IMR-90 (cell line): Measurements from ENCODE around the gene BEAN1. TPM values are rescaled to one million over a fixed set of nuclear protein-coding genes. Genes with fewer than 3 reads are reported as not detected.

Source experiments
- ATAC-seq: fragments of 200-7000 bp; cut with Tn5 transposase; 2 replicates; pipeline ENCODE4 v1.9.1; 2020; ENCODE audit warnings: low read depth, mild to moderate bottlenecking, moderate library complexity
- BruUV-seq: library from RNA; stranded (reverse); fragments of 400-500 nt; replicated peaks from 2 replicates; lab custom pipeline; 2021; lab: Mats Ljungman, UMichigan
- CTCF ChIA-PET: fragments of 300-600 bp; formaldehyde crosslinking; extraction: SDS; loops from one replicate; lab custom pipeline; 2021; ENCODE audit warnings: antibody characterized with exemption; lab: Yijun Ruan, JAX
- POLR2A ChIA-PET: fragments of 300-600 bp; sonication (Branson Sonifier 250); formaldehyde crosslinking; loops from one replicate; lab custom pipeline; 2022; ENCODE audit warnings: antibody characterized with exemption; ENCODE audit not compliant: unreplicated experiment; lab: Charles Lee
- DNase-seq: peaks from one replicate; pipeline ENCODE4 v3.0.0; 2013
- H2AFZ ChIP-seq: replicated peaks from 2 replicates; pipeline ENCODE3; 2013; ENCODE audit warnings: low read length, mild to moderate bottlenecking; ENCODE audit not compliant: poor library complexity
- H2AK5ac ChIP-seq: 2 replicates; pipeline ENCODE4 v1.6.1; 2013; ENCODE audit warnings: low read depth, low read length, inconsistent platforms
- H2AK9ac ChIP-seq: replicated peaks from 2 replicates; pipeline ENCODE3; 2013; ENCODE audit warnings: mild to moderate bottlenecking, low read depth, low read length, moderate library complexity; ENCODE audit not compliant: poor library complexity
- H2BK120ac ChIP-seq: 2 replicates; pipeline ENCODE4 v1.6.1; 2013; ENCODE audit warnings: low read depth, low read length, inconsistent platforms
- H2BK15ac ChIP-seq: 3 replicates; pipeline ENCODE4 v1.6.1; 2013; ENCODE audit warnings: low read depth, low read length, inconsistent platforms
- H2BK20ac ChIP-seq: 2 replicates; pipeline ENCODE4 v1.6.1; 2013; ENCODE audit warnings: low read depth, mild to moderate bottlenecking, inconsistent platforms, low read length, moderate library complexity
- H2BK5ac ChIP-seq: 2 replicates; pipeline ENCODE4 v1.6.1; 2013; ENCODE audit warnings: mild to moderate bottlenecking, low read depth, low read length, inconsistent platforms; ENCODE audit not compliant: poor library complexity, severe bottlenecking
- H3K14ac ChIP-seq: replicated peaks from 2 replicates; pipeline ENCODE4 v1.6.1; 2013; ENCODE audit warnings: low read depth, low read length, inconsistent platforms
- H3K18ac ChIP-seq: 2 replicates; pipeline ENCODE4 v1.6.1; 2013; ENCODE audit warnings: low read depth, low read length, control low read depth
- H3K23ac ChIP-seq: 2 replicates; pipeline ENCODE4 v1.6.1; 2013; ENCODE audit warnings: low read depth, low read length, inconsistent platforms
- H3K27ac ChIP-seq: 2 replicates; pipeline ENCODE4 v1.5.1; 2013; ENCODE audit warnings: mild to moderate bottlenecking, control low read depth, low read length; ENCODE audit not compliant: insufficient read depth
- H3K27me3 ChIP-seq: 2 replicates; pipeline ENCODE4 v1.6.1; 2013; ENCODE audit warnings: low read length; ENCODE audit not compliant: control insufficient read depth, insufficient read depth
- H3K36me3 ChIP-seq: 2 replicates; pipeline ENCODE4 v1.6.1; 2013; ENCODE audit warnings: low read length, mixed read lengths; ENCODE audit not compliant: control insufficient read depth, insufficient read depth
- H3K4ac ChIP-seq: 2 replicates; pipeline ENCODE4 v1.6.1; 2013; ENCODE audit warnings: low read depth, low read length, inconsistent platforms
- H3K4me1 ChIP-seq: 2 replicates; pipeline ENCODE4 v1.6.1; 2013; ENCODE audit warnings: low read length, mixed read lengths; ENCODE audit not compliant: control insufficient read depth, insufficient read depth
- H3K4me2 ChIP-seq: 2 replicates; pipeline ENCODE4 v1.6.1; 2013; ENCODE audit warnings: low read depth, mild to moderate bottlenecking, control low read depth, low read length, moderate library complexity
- H3K4me3 ChIP-seq: 2 replicates; pipeline ENCODE4 v1.5.1; 2013; ENCODE audit warnings: low read depth, mild to moderate bottlenecking, control low read depth, low read length, moderate library complexity; ENCODE audit not compliant: insufficient read depth
- H3K56ac ChIP-seq: 2 replicates; pipeline ENCODE4 v1.6.1; 2013; ENCODE audit warnings: low read length, inconsistent platforms; ENCODE audit not compliant: insufficient read depth; ENCODE audit errors: extremely low read depth
- H3K79me1 ChIP-seq, 2 experiments: 2 replicates each; pipeline ENCODE4 v1.6.1; 2013; ENCODE audit warnings: low read length in 2 of 2, inconsistent platforms in 1 of 2, low read depth in 1 of 2
- H3K9ac ChIP-seq: 2 replicates; pipeline ENCODE4 v1.6.1; 2013; ENCODE audit warnings: low read depth, low read length, control low read depth
- H3K9me1 ChIP-seq: 2 replicates; pipeline ENCODE4 v1.6.1; 2013; ENCODE audit warnings: low read length, inconsistent platforms; ENCODE audit not compliant: insufficient read depth
- H3K9me3 ChIP-seq: 2 replicates; pipeline ENCODE4 v1.6.1; 2013; ENCODE audit warnings: low read length; ENCODE audit not compliant: control insufficient read depth, insufficient read depth
- H4K20me1 ChIP-seq: 2 replicates; pipeline ENCODE4 v1.6.1; 2013; ENCODE audit warnings: low read length, inconsistent platforms; ENCODE audit not compliant: insufficient read depth
- H4K5ac ChIP-seq: 2 replicates; pipeline ENCODE4 v1.6.1; 2013; ENCODE audit warnings: mild to moderate bottlenecking, low read depth, low read length, control low read depth
- H4K8ac ChIP-seq, 2 experiments: 2 replicates each; pipeline ENCODE4 v1.6.1; 2013; ENCODE audit warnings: low read depth in 2 of 2, low read length in 2 of 2, control low read depth in 1 of 2, inconsistent platforms in 1 of 2
- H4K91ac ChIP-seq: 2 replicates; pipeline ENCODE4 v1.6.1; 2013; ENCODE audit warnings: low read depth, low read length, inconsistent platforms; ENCODE audit not compliant: insufficient read depth
- CEBPB ChIP-seq: IDR thresholded peaks from 2 replicates; pipeline ENCODE4 v1.6.1; 2012; ENCODE audit warnings: low read depth, low read length, improper control_type of control experiment
- MAFK ChIP-seq: IDR thresholded peaks from 2 replicates; pipeline ENCODE4 v1.6.1; 2012; ENCODE audit warnings: low read depth, low read length, improper control_type of control experiment
- MAZ ChIP-seq: IDR thresholded peaks from 2 replicates; pipeline ENCODE4 v1.6.1; 2012; ENCODE audit warnings: low read depth, mild to moderate bottlenecking, low read length, improper control_type of control experiment, moderate library complexity, borderline replicate concordance
- NFE2L2 ChIP-seq: fragments of 150-350 bp; IDR thresholded peaks from 2 replicates; pipeline ENCODE4 v1.6.1; 2016; ENCODE audit warnings: low read depth, mild to moderate bottlenecking, low read length
- POLR2A ChIP-seq: IDR thresholded peaks from 2 replicates; pipeline ENCODE4 v1.6.1; 2012; ENCODE audit warnings: mild to moderate bottlenecking, low read depth, low read length
- SMC3 ChIP-seq: fragments of 150-350 bp; IDR thresholded peaks from 2 replicates; pipeline ENCODE4 v1.6.1; 2016; ENCODE audit warnings: low read depth, mild to moderate bottlenecking, antibody characterized with exemption, low read length, moderate library complexity
- WGBS, 2 experiments: methylation state at CpG; one replicate each; pipeline versions ENCODE4 v1.1.5 to v1.1.7; 2013; ENCODE audit warnings: missing lambda C conversion rate in 2 of 2; ENCODE audit not compliant: insufficient read length in 1 of 2; ENCODE audit errors: extremely low coverage in 2 of 2; 5-methylcytosine and 5-hydroxymethylcytosine counted together
- dilution Hi-C: fragments of 300-500 bp; cut with HindIII; formaldehyde crosslinking; loops from one replicate; pipeline ENCODE4 v1.14.3; 2018; ENCODE audit warnings: low sequenced_read_pairs; ENCODE audit not compliant: unreplicated experiment
- in situ Hi-C: fragments of 300-500 bp; cut with MboI; formaldehyde crosslinking; loops from 3 replicates; pipeline ENCODE4 v1.14.3; 2019; ENCODE audit warnings: low sequenced_read_pairs, inconsistent platforms, mixed read lengths
- intact Hi-C: fragments of 100-400 bp; cut with micrococcal nuclease; formaldehyde crosslinking; loops from 2 replicates; pipeline ENCODE4 v1.10.0; 2022
- polyA plus RNA-seq, 3 experiments: library from polyadenylated mRNA; depleted of rRNA; stranded (reverse); fragments of >200 nt; gene quantifications; 2 replicates each; pipeline ENCODE4 v1.2.3, GENCODE V29; 2012; ENCODE audit warnings: low replicate concordance in 1 of 3
- total RNA-seq: library from RNA; depleted of rRNA; stranded (reverse); fragments of >200 nt; gene quantifications from 2 replicates; pipeline ENCODE4 v1.2.3, GENCODE V29; 2012

The BEAN1 gene
- total and polyA plus RNA-seq, 2 of the 4 experiments (the other 2 are of a cell fraction), result not detected

DNA sequence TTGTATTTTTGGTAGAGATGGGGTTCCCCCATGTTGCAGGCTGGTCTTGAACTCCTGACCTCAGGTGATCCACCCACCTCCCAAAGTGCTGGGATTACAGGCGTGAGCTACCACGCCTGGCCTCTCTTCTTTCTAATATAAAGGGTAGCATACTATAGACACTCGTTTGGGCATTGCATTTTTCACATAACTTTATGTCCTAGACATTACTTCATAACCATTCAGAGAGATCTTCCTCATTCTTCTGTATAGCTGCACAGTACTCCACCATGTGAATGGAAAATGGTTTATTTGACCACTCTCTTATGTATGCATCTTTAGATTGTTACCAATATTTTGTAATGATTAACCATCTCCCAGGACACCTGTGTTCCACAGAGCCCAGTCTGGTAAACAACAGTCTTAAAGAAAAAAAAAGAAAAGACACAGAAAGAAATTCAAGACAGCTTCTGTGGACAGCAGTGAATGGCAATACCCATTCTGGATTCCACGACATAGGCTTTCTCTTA, 80.7 kb downstream of the BEAN1 start:
- ChIA-PET CTCF (interaction anchor here (0.6 kb wide), 1 partner anchor 151 kb away, joined by 3 read pairs; no protein-coding TSS in a partner anchor), POLR2A (no interaction called here)
- Histone ChIP-seq H3K14ac (no peak overlapping the region), H2BK120ac (no peak overlapping the region), H4K20me1 (peaks cover 2% of the 10 kb centered on the region; the same call in 1 of the 2 replicates), H3K27ac (no peak overlapping the region), H3K4me1 (peaks cover 17% of the 10 kb centered on the region), H3K4ac (no peak overlapping the region), H2BK20ac (no peak overlapping the region), H3K9me3 (no peaks in the 10 kb centered on the region), H2BK15ac (no peak overlapping the region), H3K23ac (no peak overlapping the region), H2BK5ac (no peak overlapping the region), H3K4me2 (no peak overlapping the region), H3K9ac (no peak overlapping the region), H3K18ac (no peak overlapping the region), H3K4me3 (no peak overlapping the region), H4K5ac (no peak overlapping the region), H2AFZ (no peak overlapping the region), H2AK5ac (no peak overlapping the region), H3K27me3 (no peaks in the 10 kb centered on the region), H3K36me3 (peaks cover 3% of the 10 kb centered on the region; the same call in 1 of the 2 replicates), H3K56ac (no peak overlapping the region), H3K79me1 (peaks cover 0 to 7% of the 10 kb centered on the region in 2 experiments; a peak in 1 of 4 replicates), H4K91ac (no peak overlapping the region), H2AK9ac (no peak overlapping the region), H3K9me1 (peaks cover 18% of the 10 kb centered on the region), H4K8ac (no peak overlapping the region)
- ATAC-seq (no peak), DNase-seq (no peak)
- BruUV-seq, result no TSS peak
- dilution Hi-C loops, result no loop called here
- WGBS, 2 experiments, result no CpG with 5 or more reads among the region's 4 CpGs
- TF ChIP-seq NFE2L2, result no peak
- TF ChIP-seq CEBPB, result no peak
- TF ChIP-seq MAFK, result no peak
- no peak for TF ChIP-seq POLR2A
- no peak for TF ChIP-seq MAZ
- TF ChIP-seq SMC3, result no peak
- intact Hi-C loops, result no loop called here
- in situ Hi-C loops, result no loop called here
